ENCODE results near the gene ACOT13.

- no peak for TF ChIP-seq CTCF (IDR thresholded peaks at IDR 0.05; ENCODE audit: low read depth, low read length)
- no peak for TF ChIP-seq EZH2phosphoT487 (IDR thresholded peaks at IDR 0.05; ENCODE audit: low read depth)
These were observed 24.7 kb downstream of the ACOT13 start for GRCh38 chr6:24691550-24691949.
